ENCODE results near the gene SLMAP. TPM values are rescaled to one million over a fixed set of nuclear protein-coding genes. Genes with fewer than 3 reads are reported as not detected.

The SLMAP gene
- total and polyA plus RNA-seq, 2 of the 13 experiments (the other 11 are each of a cell fraction or from before 2014, with no cell fraction given) = 24.0 to 48.3 TPM

DNA sequence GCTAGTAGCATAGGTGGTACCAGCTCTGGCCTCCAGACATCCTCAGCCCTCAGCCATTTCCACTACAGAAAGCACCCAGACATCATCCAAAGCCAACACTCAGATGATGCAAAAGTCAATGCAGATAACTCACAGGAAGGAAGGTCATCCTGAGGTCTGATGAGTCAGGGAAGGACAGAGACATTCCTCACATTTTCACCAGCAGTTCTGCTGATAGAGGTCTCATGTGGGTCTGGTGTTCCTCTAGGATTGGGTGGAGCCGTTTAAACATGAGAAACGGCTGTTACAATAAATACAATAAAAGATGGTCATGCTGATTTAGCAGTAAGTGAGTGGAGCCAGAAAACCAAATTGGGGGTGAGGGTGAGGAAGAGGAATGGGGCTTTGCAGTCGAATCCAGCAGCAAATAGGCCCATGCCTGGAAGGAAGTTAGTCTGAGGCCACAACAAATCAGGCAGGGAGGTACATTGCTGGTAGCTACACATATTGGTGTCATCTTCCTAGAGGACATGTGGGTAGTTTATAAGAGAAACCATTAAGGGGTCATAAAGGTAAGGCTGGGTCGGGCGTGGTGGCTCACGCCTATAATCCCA lies 218.8 kb downstream of the SLMAP start (continued):
- peak; percentile 6; the same call in 1 of the 2 replicates for TF ChIP-seq SMC3 (IDR thresholded peaks at IDR 0.05; ENCODE audit: low read length)
- no peak for TF ChIP-seq SIN3A (IDR thresholded peaks at IDR 0.05; ENCODE audit: borderline replicate concordance, low read depth, low read length)
- TF ChIP-seq KLF16 (CRISPR knock-in tag; IDR thresholded peaks at IDR 0.05) = 0 out of 4 replicates have a peak, but pooled peaks of 1 of the 2 experiments have one; percentile 17
- TF ChIP-seq, protein P1, sequence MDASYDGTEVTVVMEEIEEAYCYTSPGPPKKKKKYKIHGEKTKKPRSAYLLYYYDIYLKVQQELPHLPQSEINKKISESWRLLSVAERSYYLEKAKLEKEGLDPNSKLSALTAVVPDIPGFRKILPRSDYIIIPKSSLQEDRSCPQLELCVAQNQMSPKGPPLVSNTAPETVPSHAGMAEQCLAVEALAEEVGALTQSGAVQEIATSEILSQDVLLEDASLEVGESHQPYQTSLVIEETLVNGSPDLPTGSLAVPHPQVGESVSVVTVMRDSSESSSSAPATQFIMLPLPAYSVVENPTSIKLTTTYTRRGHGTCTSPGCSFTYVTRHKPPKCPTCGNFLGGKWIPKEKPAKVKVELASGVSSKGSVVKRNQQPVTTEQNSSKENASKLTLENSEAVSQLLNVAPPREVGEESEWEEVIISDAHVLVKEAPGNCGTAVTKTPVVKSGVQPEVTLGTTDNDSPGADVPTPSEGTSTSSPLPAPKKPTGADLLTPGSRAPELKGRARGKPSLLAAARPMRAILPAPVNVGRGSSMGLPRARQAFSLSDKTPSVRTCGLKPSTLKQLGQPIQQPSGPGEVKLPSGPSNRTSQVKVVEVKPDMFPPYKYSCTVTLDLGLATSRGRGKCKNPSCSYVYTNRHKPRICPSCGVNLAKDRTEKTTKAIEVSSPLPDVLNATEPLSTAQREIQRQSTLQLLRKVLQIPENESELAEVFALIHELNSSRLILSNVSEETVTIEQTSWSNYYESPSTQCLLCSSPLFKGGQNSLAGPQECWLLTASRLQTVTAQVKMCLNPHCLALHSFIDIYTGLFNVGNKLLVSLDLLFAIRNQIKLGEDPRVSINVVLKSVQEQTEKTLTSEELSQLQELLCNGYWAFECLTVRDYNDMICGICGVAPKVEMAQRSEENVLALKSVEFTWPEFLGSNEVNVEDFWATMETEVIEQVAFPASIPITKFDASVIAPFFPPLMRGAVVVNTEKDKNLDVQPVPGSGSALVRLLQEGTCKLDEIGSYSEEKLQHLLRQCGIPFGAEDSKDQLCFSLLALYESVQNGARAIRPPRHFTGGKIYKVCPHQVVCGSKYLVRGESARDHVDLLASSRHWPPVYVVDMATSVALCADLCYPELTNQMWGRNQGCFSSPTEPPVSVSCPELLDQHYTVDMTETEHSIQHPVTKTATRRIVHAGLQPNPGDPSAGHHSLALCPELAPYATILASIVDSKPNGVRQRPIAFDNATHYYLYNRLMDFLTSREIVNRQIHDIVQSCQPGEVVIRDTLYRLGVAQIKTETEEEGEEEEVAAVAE (CRISPR knock-in tag; IDR thresholded peaks at IDR 0.05; ENCODE audit: borderline replicate concordance) = 0 out of 2 replicates have a peak, but pooled peaks have one; percentile 16
- no peak for TF ChIP-seq ZNF558 (CRISPR knock-in tag; IDR thresholded peaks at IDR 0.05; ENCODE audit: borderline replicate concordance)
- TF ChIP-seq, protein P2, sequence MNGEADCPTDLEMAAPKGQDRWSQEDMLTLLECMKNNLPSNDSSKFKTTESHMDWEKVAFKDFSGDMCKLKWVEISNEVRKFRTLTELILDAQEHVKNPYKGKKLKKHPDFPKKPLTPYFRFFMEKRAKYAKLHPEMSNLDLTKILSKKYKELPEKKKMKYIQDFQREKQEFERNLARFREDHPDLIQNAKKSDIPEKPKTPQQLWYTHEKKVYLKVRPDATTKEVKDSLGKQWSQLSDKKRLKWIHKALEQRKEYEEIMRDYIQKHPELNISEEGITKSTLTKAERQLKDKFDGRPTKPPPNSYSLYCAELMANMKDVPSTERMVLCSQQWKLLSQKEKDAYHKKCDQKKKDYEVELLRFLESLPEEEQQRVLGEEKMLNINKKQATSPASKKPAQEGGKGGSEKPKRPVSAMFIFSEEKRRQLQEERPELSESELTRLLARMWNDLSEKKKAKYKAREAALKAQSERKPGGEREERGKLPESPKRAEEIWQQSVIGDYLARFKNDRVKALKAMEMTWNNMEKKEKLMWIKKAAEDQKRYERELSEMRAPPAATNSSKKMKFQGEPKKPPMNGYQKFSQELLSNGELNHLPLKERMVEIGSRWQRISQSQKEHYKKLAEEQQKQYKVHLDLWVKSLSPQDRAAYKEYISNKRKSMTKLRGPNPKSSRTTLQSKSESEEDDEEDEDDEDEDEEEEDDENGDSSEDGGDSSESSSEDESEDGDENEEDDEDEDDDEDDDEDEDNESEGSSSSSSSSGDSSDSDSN (CRISPR knock-in tag; IDR thresholded peaks at IDR 0.05) = no peak
- peak; percentile 90 for TF ChIP-seq JUND (CRISPR knock-in tag; IDR thresholded peaks at IDR 0.05)
- TF ChIP-seq NFKB2 (CRISPR knock-in tag; IDR thresholded peaks at IDR 0.05; ENCODE audit: borderline replicate concordance) = no peak
- TF ChIP-seq DPF2 (CRISPR knock-in tag; IDR thresholded peaks at IDR 0.05; ENCODE audit: borderline replicate concordance, low read depth) = 0 out of 2 replicates have a peak, but pooled peaks have one; percentile 35
- TF ChIP-seq, protein P3, sequence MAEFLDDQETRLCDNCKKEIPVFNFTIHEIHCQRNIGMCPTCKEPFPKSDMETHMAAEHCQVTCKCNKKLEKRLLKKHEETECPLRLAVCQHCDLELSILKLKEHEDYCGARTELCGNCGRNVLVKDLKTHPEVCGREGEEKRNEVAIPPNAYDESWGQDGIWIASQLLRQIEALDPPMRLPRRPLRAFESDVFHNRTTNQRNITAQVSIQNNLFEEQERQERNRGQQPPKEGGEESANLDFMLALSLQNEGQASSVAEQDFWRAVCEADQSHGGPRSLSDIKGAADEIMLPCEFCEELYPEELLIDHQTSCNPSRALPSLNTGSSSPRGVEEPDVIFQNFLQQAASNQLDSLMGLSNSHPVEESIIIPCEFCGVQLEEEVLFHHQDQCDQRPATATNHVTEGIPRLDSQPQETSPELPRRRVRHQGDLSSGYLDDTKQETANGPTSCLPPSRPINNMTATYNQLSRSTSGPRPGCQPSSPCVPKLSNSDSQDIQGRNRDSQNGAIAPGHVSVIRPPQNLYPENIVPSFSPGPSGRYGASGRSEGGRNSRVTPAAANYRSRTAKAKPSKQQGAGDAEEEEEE (CRISPR knock-in tag; IDR thresholded peaks at IDR 0.05; ENCODE audit: borderline replicate concordance) = no peak
- no peak for TF ChIP-seq ZNF746 (CRISPR knock-in tag; IDR thresholded peaks at IDR 0.05)
- no peak for TF ChIP-seq HOXD1 (CRISPR knock-in tag; IDR thresholded peaks at IDR 0.05)
- TF ChIP-seq, protein P4, sequence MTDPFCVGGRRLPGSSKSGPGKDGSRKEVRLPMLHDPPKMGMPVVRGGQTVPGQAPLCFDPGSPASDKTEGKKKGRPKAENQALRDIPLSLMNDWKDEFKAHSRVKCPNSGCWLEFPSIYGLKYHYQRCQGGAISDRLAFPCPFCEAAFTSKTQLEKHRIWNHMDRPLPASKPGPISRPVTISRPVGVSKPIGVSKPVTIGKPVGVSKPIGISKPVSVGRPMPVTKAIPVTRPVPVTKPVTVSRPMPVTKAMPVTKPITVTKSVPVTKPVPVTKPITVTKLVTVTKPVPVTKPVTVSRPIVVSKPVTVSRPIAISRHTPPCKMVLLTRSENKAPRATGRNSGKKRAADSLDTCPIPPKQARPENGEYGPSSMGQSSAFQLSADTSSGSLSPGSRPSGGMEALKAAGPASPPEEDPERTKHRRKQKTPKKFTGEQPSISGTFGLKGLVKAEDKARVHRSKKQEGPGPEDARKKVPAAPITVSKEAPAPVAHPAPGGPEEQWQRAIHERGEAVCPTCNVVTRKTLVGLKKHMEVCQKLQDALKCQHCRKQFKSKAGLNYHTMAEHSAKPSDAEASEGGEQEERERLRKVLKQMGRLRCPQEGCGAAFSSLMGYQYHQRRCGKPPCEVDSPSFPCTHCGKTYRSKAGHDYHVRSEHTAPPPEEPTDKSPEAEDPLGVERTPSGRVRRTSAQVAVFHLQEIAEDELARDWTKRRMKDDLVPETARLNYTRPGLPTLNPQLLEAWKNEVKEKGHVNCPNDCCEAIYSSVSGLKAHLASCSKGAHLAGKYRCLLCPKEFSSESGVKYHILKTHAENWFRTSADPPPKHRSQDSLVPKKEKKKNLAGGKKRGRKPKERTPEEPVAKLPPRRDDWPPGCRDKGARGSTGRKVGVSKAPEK (CRISPR knock-in tag; IDR thresholded peaks at IDR 0.05; ENCODE audit: borderline replicate concordance) = no peak
- TF ChIP-seq, protein P5, sequence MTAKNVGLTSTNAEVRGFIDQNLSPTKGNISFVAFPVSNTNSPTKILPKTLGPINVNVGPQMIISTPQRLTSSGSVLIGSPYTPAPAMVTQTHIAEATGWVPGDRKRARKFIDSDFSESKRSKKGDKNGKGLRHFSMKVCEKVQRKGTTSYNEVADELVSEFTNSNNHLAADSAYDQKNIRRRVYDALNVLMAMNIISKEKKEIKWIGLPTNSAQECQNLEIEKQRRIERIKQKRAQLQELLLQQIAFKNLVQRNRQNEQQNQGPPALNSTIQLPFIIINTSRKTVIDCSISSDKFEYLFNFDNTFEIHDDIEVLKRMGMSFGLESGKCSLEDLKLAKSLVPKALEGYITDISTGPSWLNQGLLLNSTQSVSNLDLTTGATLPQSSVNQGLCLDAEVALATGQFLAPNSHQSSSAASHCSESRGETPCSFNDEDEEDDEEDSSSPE (CRISPR knock-in tag; IDR thresholded peaks at IDR 0.05) = no peak
